ENCODE results near the gene PHACTR2.
"Not testable (repeated sequence)": the region's sequence is repeated elsewhere in the genome, so short reads cannot be mapped to it uniquely, and the experiment has no call there.

The PHACTR2 gene

DNA sequence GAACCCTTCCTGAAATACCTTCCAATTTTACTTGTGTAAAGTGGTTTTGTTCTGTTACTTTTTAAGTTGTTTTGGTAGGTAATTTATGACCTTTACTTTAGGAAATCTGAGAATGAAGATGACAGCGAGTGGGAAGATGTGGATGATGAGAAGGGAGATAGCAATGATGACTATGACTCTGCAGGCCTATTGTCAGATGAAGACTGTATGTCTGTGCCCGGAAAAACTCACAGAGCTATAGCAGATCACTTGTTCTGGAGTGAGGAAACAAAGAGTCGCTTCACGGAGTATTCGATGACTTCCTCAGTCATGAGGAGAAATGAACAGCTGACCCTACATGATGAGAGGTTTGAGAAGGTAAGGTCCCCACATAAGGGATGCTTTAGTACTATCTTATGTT, 179.9 kb downstream of the PHACTR2 start:
- ChIA-PET CTCF (no interaction called here), POLR2A (no interaction called here)
- TF ChIP-seq, protein P1, sequence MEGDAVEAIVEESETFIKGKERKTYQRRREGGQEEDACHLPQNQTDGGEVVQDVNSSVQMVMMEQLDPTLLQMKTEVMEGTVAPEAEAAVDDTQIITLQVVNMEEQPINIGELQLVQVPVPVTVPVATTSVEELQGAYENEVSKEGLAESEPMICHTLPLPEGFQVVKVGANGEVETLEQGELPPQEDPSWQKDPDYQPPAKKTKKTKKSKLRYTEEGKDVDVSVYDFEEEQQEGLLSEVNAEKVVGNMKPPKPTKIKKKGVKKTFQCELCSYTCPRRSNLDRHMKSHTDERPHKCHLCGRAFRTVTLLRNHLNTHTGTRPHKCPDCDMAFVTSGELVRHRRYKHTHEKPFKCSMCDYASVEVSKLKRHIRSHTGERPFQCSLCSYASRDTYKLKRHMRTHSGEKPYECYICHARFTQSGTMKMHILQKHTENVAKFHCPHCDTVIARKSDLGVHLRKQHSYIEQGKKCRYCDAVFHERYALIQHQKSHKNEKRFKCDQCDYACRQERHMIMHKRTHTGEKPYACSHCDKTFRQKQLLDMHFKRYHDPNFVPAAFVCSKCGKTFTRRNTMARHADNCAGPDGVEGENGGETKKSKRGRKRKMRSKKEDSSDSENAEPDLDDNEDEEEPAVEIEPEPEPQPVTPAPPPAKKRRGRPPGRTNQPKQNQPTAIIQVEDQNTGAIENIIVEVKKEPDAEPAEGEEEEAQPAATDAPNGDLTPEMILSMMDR (IDR thresholded peaks at IDR 0.05; ENCODE audit: control extremely low read depth, extremely low read depth, low read depth, missing control alignments): no peak
- DNase-seq (ENCODE audit: extremely low spot score): no peak

- no peak for DNase-seq (ENCODE audit: extremely low spot score)
- TF ChIP-seq, protein P1 (IDR thresholded peaks at IDR 0.05; ENCODE audit: control extremely low read depth, extremely low read depth, low read depth, missing control alignments): no peak
- CTCF ChIA-PET: interaction anchor here (1.3 kb wide), 1 partner anchor 17 kb away, joined by 4 read pairs; the partner anchor contains the start of gene LTV1
- POLR2A ChIA-PET: no interaction called here
These were observed 182.3 kb downstream of the PHACTR2 start for GRCh38 chr6:143859891-143860660.

DNA sequence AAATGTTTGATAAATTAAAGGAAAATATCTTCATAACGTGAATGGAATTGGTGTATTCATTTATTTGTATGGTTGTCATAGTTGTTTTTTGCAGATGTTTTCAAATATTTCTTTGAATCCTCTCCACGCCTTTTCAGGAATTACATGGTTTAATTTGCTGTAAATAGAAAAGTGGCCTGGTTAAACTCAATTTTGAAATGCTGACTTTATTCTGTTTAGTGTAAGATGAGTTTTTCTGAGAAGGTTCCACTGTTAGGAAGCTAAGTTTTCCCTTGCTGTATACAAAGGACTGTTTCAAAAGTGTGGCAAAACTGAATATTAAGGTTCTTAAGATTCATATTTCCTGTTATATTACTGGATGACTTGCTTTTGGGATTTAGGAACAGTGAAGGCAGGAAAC, 186.0 kb downstream of the PHACTR2 start:
- ChIA-PET POLR2A (no interaction called here), CTCF (interaction anchor here (1.3 to 1.4 kb wide), 2 partner anchors 19 to 80 kb away, joined by 6 to 8 read pairs; no protein-coding TSS in a partner anchor)
- DNase-seq (ENCODE audit: extremely low spot score): no peak
- TF ChIP-seq, protein P1 (IDR thresholded peaks at IDR 0.05; ENCODE audit: control extremely low read depth, extremely low read depth, low read depth, missing control alignments): no peak

DNA sequence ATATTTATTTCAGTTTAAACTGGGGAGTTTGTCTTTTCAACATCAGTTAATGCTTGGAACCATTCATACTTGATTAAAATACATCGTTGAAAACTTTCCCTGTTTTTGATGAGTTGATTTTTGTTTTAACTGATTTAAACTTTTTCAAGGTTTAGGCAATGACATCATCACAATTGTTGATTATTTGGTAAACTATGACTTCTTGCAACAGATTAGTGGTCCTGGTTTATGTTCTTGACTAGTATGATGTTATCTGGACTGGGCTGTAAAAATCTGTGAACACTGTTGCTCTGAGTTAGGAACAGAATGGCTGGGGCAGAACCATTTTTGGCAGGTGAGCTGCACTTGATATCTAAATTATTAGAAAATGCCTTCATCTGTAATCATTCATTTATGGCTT, 186.5 kb downstream of the PHACTR2 start, which contains the start of gene ZC2HC1B:
Gene ZC2HC1B (plus strand): TSS at position 241 of the 400 bp plus-strand sequence. CDS start 66 bp downstream, at position 307.
- TF ChIP-seq, protein P1 (IDR thresholded peaks at IDR 0.05; ENCODE audit: control extremely low read depth, extremely low read depth, low read depth, missing control alignments): no peak
- POLR2A ChIA-PET: no interaction called here
- no peak for DNase-seq (ENCODE audit: extremely low spot score)
- CTCF ChIA-PET: interaction anchor here (1.0 to 1.3 kb wide), 3 partner anchors 21 to 80 kb away, joined by 3 to 6 read pairs (median 4); no protein-coding TSS in a partner anchor

- ChIA-PET POLR2A (no interaction called here), CTCF (no interaction called here)
- no peak for DNase-seq (ENCODE audit: extremely low spot score)
- TF ChIP-seq, protein P1 (IDR thresholded peaks at IDR 0.05; ENCODE audit: control extremely low read depth, extremely low read depth, low read depth, missing control alignments): no peak
These were observed 189.5 kb downstream of the PHACTR2 start for GRCh38 chr6:143867236-143867635.

GRCh38 chr6:143868808-143869207, 191.0 kb downstream of the PHACTR2 start:
- POLR2A ChIA-PET; DNase-seq (ENCODE audit: extremely low spot score); CTCF ChIA-PET: not testable (repeated sequence)

- POLR2A ChIA-PET; DNase-seq (ENCODE audit: extremely low spot score): not testable (repeated sequence)
- CTCF ChIA-PET: interaction anchor here (1.3 to 1.6 kb wide), 2 partner anchors 14 to 295 kb away, joined by 4 to 7 read pairs; no protein-coding TSS in a partner anchor
These were observed 193.5 kb downstream of the PHACTR2 start for GRCh38 chr6:143871202-143871730.
